DMS 273 treated with DMSO at 0.1 percent for 48 hours (cell line): ENCODE measurements around the gene PPIL3.
"Not testable (repeated sequence)": the region's sequence is repeated elsewhere in the genome, so short reads cannot be mapped to it uniquely, and the experiment has no call there.

Experiments
- DNase-seq: peaks from one replicate; lab custom pipeline; 2025; lab: John Stamatoyannopoulos, UW

Gene PPIL3

GRCh38 chr2:200888704-200889625 lies at the start of gene PPIL3, which contains the start of gene NIF3L1:
PPIL3 (minus strand) TSS chr2:200889077; CDS start chr2:200887615, 1,462 bp downstream.
NIF3L1 (plus strand) TSS chr2:200889371; CDS start chr2:200891944, 2,573 bp downstream.
- peak; percentile 97 for DNase-seq

DNA sequence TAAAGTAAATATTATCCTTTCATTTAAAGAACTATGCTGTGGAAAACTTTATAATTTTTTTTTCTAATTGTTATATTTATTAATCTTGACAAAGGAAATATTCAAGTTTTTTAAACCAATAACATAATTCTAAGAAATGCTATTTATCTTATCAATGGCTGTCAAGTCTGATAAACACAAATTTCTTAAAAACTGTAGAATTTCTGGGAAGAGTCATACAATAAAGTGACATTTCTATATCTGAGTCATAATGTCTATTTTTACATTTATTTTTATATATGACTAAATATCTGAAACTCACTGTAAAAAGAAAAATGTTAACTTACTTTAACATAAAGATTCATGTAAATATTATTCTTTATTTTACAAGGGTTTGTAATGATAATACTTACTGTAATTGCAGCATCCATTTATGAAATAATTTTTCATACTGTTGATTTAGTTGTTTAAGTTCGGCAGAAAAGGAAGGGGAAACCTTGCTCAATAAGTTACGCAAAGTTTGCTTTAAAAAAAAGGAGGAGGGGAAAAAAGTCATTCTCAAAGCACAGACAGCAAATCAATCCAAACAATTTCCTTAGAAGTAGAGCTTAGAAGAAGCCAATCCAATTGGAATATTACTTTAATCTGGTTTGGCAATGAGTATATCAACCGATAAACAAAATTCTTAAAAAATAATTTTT lies 42.2 kb upstream of the PPIL3 start:
- no peak for DNase-seq

- DNase-seq: no peak
Observed at GRCh38 chr2:200929334-200930249, 40.7 kb upstream of the PPIL3 start.

DNA sequence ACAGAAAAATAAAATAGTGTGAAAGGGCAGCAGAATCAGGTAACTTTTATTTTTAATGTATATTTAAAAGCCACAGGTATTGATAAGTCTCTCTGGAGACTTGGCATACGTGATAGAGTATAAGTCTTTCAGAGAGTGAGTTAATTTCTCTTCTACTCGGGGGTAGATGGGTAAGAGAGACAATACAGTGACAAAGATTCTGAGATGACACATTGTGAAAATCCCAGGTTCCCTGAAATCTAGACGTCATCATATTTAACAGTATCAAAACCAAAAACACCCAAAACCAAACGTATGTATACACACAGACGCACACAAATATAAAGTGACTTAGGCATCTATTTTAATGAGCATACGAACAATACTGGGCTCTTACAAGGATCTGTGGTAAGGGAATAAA lies 33.6 kb upstream of the PPIL3 start:
- DNase-seq: no peak

DNA sequence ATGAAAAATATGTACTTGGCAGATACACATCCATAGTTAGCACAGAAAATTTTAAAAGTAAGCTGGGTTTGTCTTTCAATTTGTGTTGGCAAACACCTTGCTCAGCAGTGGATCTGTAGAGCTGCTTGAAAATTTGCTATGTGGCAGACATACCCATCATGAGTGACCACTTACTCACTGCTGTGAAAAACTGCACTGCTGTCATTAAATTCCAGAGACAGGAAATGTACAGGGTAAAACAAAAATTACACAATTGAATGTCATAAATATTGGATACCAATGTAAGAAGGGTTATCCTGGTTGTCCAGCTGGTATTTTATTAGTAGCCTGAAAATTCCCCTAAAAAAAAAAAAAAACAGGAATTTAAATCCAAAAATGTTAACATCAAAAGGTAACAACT lies 24.8 kb upstream of the PPIL3 start:
- no peak for DNase-seq

- no peak for DNase-seq
Observed at GRCh38 chr2:200909958-200910357, 21.1 kb upstream of the PPIL3 start.

DNA sequence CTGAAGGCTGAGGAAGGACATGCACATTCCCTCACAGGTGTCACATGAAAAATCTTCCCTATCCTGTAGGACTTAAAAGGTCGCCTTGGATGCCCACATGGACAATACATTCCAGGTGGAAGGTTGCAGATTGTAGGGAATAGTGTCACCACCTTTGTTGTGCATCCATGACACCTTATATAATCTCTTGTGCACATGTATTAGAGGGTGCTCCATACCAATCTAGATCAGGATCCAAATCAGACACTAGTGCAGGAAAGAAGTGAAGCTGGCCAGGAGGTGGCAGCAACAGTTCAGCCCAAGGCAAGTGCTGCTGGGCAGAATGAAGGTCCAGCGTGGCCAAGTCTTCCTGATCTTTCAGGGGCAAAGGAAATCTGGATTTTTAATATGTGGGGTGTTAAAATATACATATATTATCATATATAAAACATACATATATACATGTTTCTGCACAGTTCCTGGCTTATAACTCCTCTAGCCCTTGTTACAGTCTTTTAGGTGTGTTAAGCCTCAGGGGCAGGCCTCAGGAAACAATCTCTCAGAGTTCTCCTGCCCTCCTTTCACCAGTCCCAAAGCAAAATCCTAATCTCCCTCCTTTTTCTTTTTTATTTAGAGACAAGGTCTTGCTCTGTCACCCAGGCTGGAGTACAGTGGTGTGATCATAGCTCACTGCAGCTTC lies 16.9 kb upstream of the PPIL3 start:
- peak; percentile 19 for DNase-seq

DNA sequence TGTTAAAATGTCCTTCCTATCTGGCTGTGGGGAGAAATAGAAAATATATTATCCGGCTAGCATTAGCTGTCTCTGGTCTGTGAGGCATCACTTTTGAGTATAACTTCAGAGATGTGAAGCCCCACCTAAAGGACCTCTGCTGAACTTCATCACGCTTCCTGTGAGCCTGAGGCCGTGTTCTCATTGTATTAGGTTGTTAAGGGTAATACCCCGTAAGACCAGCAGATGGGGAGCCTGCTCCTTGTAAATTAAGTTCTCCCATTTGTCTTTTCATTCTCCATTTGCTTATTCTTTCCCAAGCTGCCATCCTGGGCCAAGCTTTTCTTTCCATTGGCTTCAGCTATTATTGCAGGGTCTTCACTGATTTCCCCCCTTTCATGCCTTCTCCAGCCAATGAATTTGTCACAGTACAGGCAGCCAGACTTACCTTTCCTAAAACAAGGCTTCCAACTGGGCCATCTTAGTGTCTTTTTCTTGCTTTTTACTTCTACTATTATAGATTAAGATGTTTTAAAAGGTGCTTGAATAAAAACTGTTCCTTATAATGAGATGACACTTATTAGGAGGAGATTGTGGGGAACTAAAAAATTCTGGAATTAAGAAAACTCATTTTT lies 12.7 kb upstream of the PPIL3 start:
- peak; percentile 88 for DNase-seq

GRCh38 chr2:200899482-200899881 lies 10.6 kb upstream of the PPIL3 start:
- no peak for DNase-seq

GRCh38 chr2:200881715-200882249 lies 7.1 kb downstream of the PPIL3 start:
- DNase-seq: not testable (repeated sequence)

GRCh38 chr2:200878289-200878880 lies 10.5 kb downstream of the PPIL3 start:
- no peak for DNase-seq

- no peak for DNase-seq
Observed at GRCh38 chr2:200877443-200877842, 11.4 kb downstream of the PPIL3 start.

DNA sequence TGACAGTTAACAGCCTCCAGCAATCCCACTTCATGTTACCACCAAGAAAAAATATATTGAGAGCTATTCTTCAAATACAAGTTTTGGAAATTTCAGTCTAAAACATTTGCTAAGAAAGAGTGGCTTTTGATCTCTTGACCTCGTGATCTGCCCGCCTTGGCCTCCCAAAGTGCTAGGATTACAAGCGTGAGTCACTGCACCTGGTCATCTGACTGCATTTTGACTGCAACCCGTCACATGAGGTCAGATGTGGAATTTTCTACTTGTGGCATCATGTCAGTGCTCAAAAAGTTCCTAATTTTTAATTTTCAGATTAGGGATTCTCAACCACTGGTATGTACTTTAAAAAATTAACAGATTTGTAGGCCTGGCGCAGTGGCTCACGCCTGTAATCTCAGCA lies 15.3 kb downstream of the PPIL3 start:
- DNase-seq: no peak

GRCh38 chr2:200871151-200871550 lies 17.7 kb downstream of the PPIL3 start:
- no peak for DNase-seq

GRCh38 chr2:200869014-200869413 lies 19.9 kb downstream of the PPIL3 start:
- DNase-seq: no peak

DNA sequence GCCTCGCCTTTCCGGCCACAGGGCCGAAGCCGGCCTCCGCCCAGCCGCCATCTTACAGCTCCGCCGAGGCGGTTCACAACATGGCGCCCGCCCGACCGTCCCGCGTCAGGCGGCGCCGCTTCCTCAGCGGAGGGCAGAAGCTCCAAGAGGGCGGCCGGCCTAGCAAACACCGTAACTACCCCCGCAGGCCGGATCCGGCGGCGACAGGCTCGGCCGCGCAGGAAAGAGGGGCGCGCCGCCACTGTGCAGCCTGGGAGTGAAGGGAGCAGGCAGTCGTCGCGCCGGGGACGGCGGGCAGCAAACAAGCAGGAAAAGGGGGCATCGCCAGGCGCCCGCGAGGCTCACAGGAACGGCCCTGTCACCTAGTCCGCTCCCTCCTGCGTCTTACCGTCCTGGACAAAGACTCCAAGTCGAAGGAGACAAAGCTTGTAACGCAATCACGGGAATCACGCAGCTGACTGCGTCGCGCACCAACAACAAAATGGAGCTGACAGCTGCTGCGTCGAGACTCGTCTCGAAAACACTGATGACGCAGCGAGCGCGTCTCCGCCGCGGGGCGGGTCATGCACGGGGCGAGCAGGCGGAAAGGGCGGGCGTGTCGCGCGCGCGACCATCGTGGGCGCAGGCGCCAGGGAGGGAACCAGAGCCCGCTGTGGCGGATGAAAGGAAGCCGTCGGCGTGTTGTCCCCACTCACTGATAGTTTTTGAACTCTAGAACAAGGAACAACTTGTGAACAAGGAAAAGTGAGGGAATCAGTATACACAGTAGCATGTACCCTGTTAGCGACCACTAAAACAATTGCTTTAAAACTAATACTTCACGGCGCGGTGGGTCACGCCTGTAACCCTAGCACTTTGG lies 24.5 kb downstream of the PPIL3 start, which contains the start of gene CLK1:
CLK1 (minus strand) TSS at position 483 of the 859 bp plus-strand sequence. CDS start 2,796 bp downstream, outside the sequence.
- peak; percentile 68 for DNase-seq

DNA sequence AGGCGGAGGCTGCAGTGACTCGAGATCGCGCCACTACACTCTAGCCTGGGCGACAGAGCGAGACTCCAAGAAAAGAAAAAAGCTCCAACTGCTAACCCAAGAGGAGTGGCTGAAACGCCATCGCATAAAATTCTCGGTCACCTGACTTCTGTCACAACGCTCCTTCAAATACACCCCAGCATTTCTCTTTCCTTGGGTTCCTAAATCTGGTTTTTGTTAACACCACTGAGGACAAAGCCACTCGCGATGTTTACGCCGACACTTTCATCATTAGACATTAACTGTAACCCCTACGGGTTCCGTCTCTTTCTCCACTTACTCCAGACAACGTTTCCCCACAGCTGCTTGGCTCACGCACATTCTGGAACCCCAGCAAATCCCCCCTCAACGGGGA lies 25.1 kb downstream of the PPIL3 start:
- no peak for DNase-seq

DNA sequence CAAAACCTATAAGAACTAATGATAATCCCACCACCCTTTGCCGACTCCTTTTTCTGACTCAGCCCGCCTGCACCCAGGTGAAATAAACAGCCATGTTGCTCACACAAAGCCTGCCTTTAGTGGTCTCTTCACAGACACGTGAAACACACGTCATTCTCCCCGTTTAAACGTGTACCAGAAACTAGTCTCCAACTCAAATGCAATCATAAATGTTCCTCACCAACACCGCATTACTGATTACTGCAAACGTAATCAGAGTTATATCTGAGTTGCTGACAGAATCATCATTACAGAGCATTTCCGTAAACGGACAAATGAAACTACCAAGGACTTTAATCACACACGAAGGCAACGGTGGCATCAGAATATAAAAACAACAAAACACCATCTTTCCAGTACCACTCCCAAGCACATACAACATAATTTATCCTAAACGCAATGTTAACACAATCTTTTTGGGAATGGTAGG lies 26.3 kb downstream of the PPIL3 start:
- no peak for DNase-seq

DNA sequence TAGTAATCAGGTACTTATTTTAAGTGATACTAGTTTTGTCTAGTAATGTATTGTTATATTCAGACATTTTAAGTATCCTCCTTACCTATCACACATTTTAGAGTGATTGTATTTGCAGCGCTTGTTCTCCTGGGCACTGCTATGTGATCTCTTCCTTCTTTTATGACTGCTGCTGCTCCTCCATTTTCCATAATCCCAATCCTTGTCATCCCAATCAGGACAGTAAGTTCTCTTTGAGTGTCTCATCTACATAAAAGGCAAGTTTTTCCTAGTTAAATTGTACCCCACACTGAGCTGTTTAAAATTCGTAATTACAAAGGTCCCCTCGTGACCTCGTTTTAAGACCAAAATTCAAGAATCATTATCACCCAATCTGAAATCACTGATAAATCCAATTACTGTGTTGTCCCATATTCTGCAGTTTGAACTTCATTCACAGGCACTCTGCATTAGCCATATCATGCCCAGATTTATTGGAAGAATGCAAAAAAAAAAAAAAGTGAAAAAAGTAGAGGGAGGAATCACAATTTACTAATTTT lies 27.2 kb downstream of the PPIL3 start:
- no peak for DNase-seq
